PC-9 (cell line): Measurements from ENCODE around the gene MACROD2. TPM values are rescaled to one million over a fixed set of nuclear protein-coding genes. Genes with fewer than 3 reads are reported as not detected.
"Not testable (repeated sequence)": the region's sequence is repeated elsewhere in the genome, so short reads cannot be mapped to it uniquely, and the experiment has no call there.

ENCODE experiments used
- BruUV-seq: library from RNA; stranded (reverse); fragments of 400-500 nt; replicated peaks from 2 replicates; lab custom pipeline; 2021; lab: Mats Ljungman, UMichigan
- CTCF ChIA-PET: fragments of 300-600 bp; sonication (Branson Sonifier 250); formaldehyde crosslinking; loops from one replicate; lab custom pipeline; 2022; ENCODE audit warnings: antibody characterized with exemption; lab: Charles Lee
- POLR2A ChIA-PET: fragments of 300-600 bp; sonication (Branson Sonifier 250); formaldehyde crosslinking; loops from one replicate; lab custom pipeline; 2022; ENCODE audit warnings: antibody characterized with exemption; ENCODE audit not compliant: unreplicated experiment; lab: Charles Lee
- DNase-seq, 2 experiments: peaks; one replicate each; pipeline versions ENCODE4 v3.0.0 to v3.0.0-alpha.2; 2015 to 2022; ENCODE audit warnings: mixed read lengths in 1 of 2
- H2AFZ ChIP-seq: fragments of 200-600 bp; sonication (generic); 2 replicates; pipeline ENCODE4 v1.8.1; 2017; ENCODE audit warnings: antibody characterized with exemption
- H3F3A ChIP-seq: fragments of 200-600 bp; sonication (generic); 2 replicates; pipeline ENCODE4 v1.8.1; 2017; ENCODE audit warnings: antibody characterized with exemption, mild to moderate bottlenecking, low read depth; ENCODE audit not compliant: insufficient read depth
- H3K27ac ChIP-seq: fragments of 200-600 bp; sonication (generic); 2 replicates; pipeline ENCODE4 v1.6.1; 2016; ENCODE audit warnings: mixed run types
- H3K27me3 ChIP-seq: fragments of 200-600 bp; sonication (generic); 2 replicates; pipeline ENCODE4 v1.6.1; 2016; ENCODE audit warnings: low read depth, mixed run types; ENCODE audit not compliant: insufficient read depth
- H3K36me3 ChIP-seq: fragments of 200-600 bp; sonication (generic); 2 replicates; pipeline ENCODE4 v1.6.1; 2016; ENCODE audit warnings: low read depth, mixed run types
- H3K4me1 ChIP-seq: fragments of 200-600 bp; sonication (generic); replicated peaks from 2 replicates; pipeline ENCODE4 v1.6.1; 2016; ENCODE audit warnings: mixed run types; ENCODE audit not compliant: insufficient read depth
- H3K4me2 ChIP-seq: fragments of 200-600 bp; sonication (generic); 2 replicates; pipeline ENCODE4 v1.6.1; 2017; ENCODE audit warnings: mixed run types
- H3K4me3 ChIP-seq: fragments of 200-600 bp; sonication (generic); 2 replicates; pipeline ENCODE4 v1.6.1; 2016; ENCODE audit warnings: mixed run types
- H3K79me2 ChIP-seq: fragments of 200-600 bp; sonication (generic); 2 replicates; pipeline ENCODE4 v1.6.1; 2017; ENCODE audit warnings: low read depth, mixed run types
- H3K9me2 ChIP-seq: fragments of 200-600 bp; sonication (generic); 2 replicates; pipeline ENCODE4 v1.8.1; 2017; ENCODE audit warnings: mild to moderate bottlenecking; ENCODE audit not compliant: insufficient read depth
- H3K9me3 ChIP-seq: fragments of 200-600 bp; sonication (generic); 2 replicates; pipeline ENCODE4 v1.8.1; 2016; ENCODE audit warnings: low read depth; ENCODE audit not compliant: insufficient read depth
- H4K20me1 ChIP-seq: fragments of 200-600 bp; sonication (generic); 2 replicates; pipeline ENCODE4 v1.8.1; 2017; ENCODE audit not compliant: insufficient read depth
- EZH2 ChIP-seq: fragments of 200-600 bp; sonication (generic); IDR thresholded peaks from 2 replicates; pipeline ENCODE4 v1.8.0; 2017; ENCODE audit warnings: antibody characterized with exemption, low read depth
- intact Hi-C: fragments of 100-400 bp; cut with micrococcal nuclease; formaldehyde crosslinking; loops from one replicate; pipeline ENCODE4 v1.10.0; 2022; ENCODE audit not compliant: unreplicated experiment
- total RNA-seq: library from RNA; stranded (reverse); gene quantifications from 2 replicates; pipeline ENCODE4 v1.2.3, GENCODE V29; 2021
- TF ChIP-seq, protein P1 (sequence below): fragments of 200-600 bp; sonication (generic); conservative IDR thresholded peaks from 2 replicates; pipeline ENCODE4 v1.6.1; 2017; ENCODE audit warnings: mixed run types, antibody characterized with exemption, mild to moderate bottlenecking, moderate library complexity

MACROD2 gene
- total RNA-seq, 1 experiment from 2014 or later: 11.4 TPM

DNA sequence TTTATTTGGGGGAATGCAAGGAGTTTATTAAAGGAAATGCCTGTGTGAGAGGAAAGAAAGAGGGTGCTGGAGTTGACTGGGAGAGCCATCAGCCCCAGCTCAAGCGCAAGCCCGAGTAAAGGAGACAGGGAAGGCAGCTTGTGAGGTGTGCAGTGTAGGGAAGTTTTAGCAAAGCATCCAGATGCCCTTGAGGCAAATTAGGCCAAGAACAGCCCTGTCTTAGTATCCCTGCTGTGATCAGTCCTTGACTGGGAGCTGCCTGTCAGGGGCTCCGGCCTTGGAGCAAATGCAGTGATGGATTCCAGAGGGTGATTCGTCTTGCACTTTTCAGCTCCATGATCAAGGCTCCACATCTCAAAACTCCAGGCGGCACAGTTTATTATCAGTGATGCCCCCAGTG lies 2016.2 kb downstream of the MACROD2 start:
- no peak overlapping the region for H2AFZ ChIP-seq
- no peak overlapping the region for H3K4me2 ChIP-seq
- H3K4me3 ChIP-seq: no peak overlapping the region
- H3K9me2 ChIP-seq: no peaks in the 10 kb centered on the region
- ChIA-PET CTCF (no interaction called here), POLR2A (no interaction called here)
- no peaks in the 10 kb centered on the region for H3K4me1 ChIP-seq
- H3K27ac ChIP-seq: no peak overlapping the region
- no peaks in the 10 kb centered on the region for H3K9me3 ChIP-seq
- no TSS peak for BruUV-seq
- H3F3A ChIP-seq: no peaks in the 10 kb centered on the region
- DNase-seq: no peak
- H3K27me3 ChIP-seq: no peaks in the 10 kb centered on the region
- intact Hi-C loops: no loop called here
- no peaks in the 10 kb centered on the region for H4K20me1 ChIP-seq
- no peaks in the 10 kb centered on the region for H3K79me2 ChIP-seq
- no peak for TF ChIP-seq EZH2
- TF ChIP-seq, protein P1, sequence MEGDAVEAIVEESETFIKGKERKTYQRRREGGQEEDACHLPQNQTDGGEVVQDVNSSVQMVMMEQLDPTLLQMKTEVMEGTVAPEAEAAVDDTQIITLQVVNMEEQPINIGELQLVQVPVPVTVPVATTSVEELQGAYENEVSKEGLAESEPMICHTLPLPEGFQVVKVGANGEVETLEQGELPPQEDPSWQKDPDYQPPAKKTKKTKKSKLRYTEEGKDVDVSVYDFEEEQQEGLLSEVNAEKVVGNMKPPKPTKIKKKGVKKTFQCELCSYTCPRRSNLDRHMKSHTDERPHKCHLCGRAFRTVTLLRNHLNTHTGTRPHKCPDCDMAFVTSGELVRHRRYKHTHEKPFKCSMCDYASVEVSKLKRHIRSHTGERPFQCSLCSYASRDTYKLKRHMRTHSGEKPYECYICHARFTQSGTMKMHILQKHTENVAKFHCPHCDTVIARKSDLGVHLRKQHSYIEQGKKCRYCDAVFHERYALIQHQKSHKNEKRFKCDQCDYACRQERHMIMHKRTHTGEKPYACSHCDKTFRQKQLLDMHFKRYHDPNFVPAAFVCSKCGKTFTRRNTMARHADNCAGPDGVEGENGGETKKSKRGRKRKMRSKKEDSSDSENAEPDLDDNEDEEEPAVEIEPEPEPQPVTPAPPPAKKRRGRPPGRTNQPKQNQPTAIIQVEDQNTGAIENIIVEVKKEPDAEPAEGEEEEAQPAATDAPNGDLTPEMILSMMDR: no peak
- no peaks in the 10 kb centered on the region for H3K36me3 ChIP-seq

DNA sequence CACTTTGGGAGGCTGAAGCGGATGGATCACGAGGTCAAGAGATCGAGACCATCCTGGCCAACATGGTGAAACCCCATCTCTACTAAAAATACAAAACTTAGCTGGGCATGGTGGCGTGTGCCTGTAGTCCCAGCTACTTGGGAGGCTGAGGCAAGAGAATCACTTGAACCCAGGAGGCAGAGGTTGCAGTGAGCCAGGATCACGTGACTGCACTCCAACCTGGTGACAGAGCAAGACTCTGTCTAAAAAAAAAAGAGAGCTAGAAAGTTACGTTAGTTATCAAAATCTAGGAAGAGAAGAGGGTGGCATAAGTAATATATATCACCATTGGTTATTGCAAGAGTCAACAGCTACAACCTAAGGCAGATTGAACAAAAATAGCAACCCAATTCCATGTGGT lies 2017.6 kb downstream of the MACROD2 start:
- DNase-seq, intact Hi-C loops, H3K9me2 ChIP-seq, H3K4me2 ChIP-seq, H3K9me3 ChIP-seq, H3K27ac ChIP-seq, H2AFZ ChIP-seq, CTCF ChIA-PET, H3K79me2 ChIP-seq, POLR2A ChIA-PET, BruUV-seq, H3K4me1 ChIP-seq, H3K27me3 ChIP-seq, H3K4me3 ChIP-seq, H3K36me3 ChIP-seq, H3F3A ChIP-seq, H4K20me1 ChIP-seq: not testable (repeated sequence)

DNA sequence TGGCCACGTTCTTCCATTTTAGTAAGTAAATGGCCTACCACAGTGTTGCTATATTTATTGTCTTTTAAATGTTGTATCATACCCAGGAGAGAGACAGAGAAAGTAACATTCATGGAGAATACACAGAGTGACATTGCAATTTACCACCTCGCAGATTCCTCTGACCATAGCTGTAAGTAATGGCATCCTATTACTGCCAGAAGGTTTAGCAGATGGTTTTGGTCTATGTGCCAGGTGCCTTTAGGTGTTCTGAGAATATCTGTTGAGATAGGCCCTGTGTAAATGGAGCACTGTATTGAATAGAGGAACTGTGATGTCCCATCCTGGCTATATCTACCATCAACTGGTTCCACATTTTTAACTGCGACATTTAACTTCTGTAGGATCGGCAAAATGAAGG lies 2018.3 kb downstream of the MACROD2 start:
- no peak for DNase-seq
- intact Hi-C loops: no loop called here
- H3K9me3 ChIP-seq: no peaks in the 10 kb centered on the region
- no peak overlapping the region for H3K27ac ChIP-seq
- no peak overlapping the region for H2AFZ ChIP-seq
- H3K4me2 ChIP-seq: no peak overlapping the region
- H3K4me1 ChIP-seq: 0 out of 2 replicates have a peak, but pooled peaks cover 3% of the 10 kb centered on the region
- ChIA-PET CTCF (no interaction called here), POLR2A (no interaction called here)
- H3F3A ChIP-seq: no peaks in the 10 kb centered on the region
- H4K20me1 ChIP-seq: no peaks in the 10 kb centered on the region
- TF ChIP-seq, protein P1: no peak
- no peaks in the 10 kb centered on the region for H3K27me3 ChIP-seq
- no peak overlapping the region for H3K4me3 ChIP-seq
- BruUV-seq: no TSS peak
- H3K36me3 ChIP-seq: no peaks in the 10 kb centered on the region
- no peaks in the 10 kb centered on the region for H3K79me2 ChIP-seq
- H3K9me2 ChIP-seq: no peaks in the 10 kb centered on the region

DNA sequence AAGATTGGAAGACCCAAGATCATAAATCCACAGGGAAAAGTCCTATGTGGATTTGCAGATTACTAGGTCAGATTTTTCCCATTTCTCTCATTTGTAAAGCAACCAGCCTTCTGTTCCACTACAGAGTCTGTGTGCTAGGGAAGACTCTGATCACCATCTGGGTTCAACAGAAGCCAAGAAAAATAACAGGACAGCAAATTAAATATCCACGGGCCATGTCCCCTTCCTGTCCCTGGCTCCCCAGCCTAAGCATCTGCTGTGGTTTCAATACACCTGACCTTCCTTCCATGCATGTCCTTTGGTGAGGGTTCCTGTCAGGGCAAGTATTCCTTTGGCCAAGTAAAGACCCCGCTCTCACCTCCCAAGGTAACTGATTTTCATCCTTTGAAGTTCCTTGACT lies 2019.1 kb downstream of the MACROD2 start:
- no peak for TF ChIP-seq EZH2
- TF ChIP-seq, protein P1: no peak
- no peaks in the 10 kb centered on the region for H3K9me2 ChIP-seq
- 0 out of 2 replicates have a peak, but pooled peaks cover 8% of the 10 kb centered on the region for H3K4me1 ChIP-seq
- H3F3A ChIP-seq: no peaks in the 10 kb centered on the region
- no TSS peak for BruUV-seq
- no peak overlapping the region for H3K4me3 ChIP-seq
- no peaks in the 10 kb centered on the region for H4K20me1 ChIP-seq
- ChIA-PET POLR2A (no interaction called here), CTCF (no interaction called here)
- no peaks in the 10 kb centered on the region for H3K36me3 ChIP-seq
- no peak for DNase-seq
- H3K27me3 ChIP-seq: no peaks in the 10 kb centered on the region
- no peaks in the 10 kb centered on the region for H3K9me3 ChIP-seq
- H3K27ac ChIP-seq: no peak overlapping the region
- H3K79me2 ChIP-seq: no peaks in the 10 kb centered on the region
- H2AFZ ChIP-seq: no peak overlapping the region
- intact Hi-C loops: no loop called here
- no peak overlapping the region for H3K4me2 ChIP-seq
